Lower lobe of right lung (tissue), 2 donors: Measurements from ENCODE around the gene TUFM. TPM values are rescaled to one million over a fixed set of nuclear protein-coding genes. Genes with fewer than 3 reads are reported as not detected.
"Not testable (repeated sequence)": the region's sequence is repeated elsewhere in the genome, so short reads cannot be mapped to it uniquely, and the experiment has no call there.

Experiments
- ATAC-seq, 2 donors: fragments of 200-7000 bp; cut with Tn5 transposase; one replicate each; pipeline ENCODE4 v1.9.1; 2020 to 2022; ENCODE audit warnings: mild to moderate bottlenecking in 2 of 2, moderate library complexity in 2 of 2
- DNase-seq: peaks from one replicate; pipeline ENCODE4 v3.0.0-alpha.2; 2020
- H3K27ac ChIP-seq: fragments of 200-600 bp; one replicate; pipeline ENCODE4 v1.8.0; 2022
- H3K27me3 ChIP-seq: fragments of 200-600 bp; one replicate; pipeline ENCODE4 v1.8.0; 2022; ENCODE audit warnings: low read depth
- H3K36me3 ChIP-seq: fragments of 200-600 bp; one replicate; pipeline ENCODE4 v1.8.0; 2022; ENCODE audit warnings: mild to moderate bottlenecking
- H3K4me1 ChIP-seq: fragments of 200-600 bp; one replicate; pipeline ENCODE4 v1.8.0; 2022
- H3K4me3 ChIP-seq: fragments of 200-600 bp; one replicate; pipeline ENCODE4 v1.8.0; 2022; ENCODE audit warnings: mild to moderate bottlenecking
- H3K9me3 ChIP-seq: fragments of 200-600 bp; one replicate; pipeline ENCODE4 v1.8.0; 2022
- intact Hi-C: fragments of 100-400 bp; cut with DNase I; formaldehyde crosslinking; loops from one replicate; pipeline ENCODE4 v1.11.0; 2022
- total RNA-seq: library from RNA; stranded (reverse); fragmentation: NEBNext Ultra II Directional; extraction: Animal tissue kit (Norgen Biotek cat#: 25700); gene quantifications from one replicate; pipeline ENCODE4 v1.2.1, GENCODE V29; 2021
- TF ChIP-seq, protein P1 (sequence below): fragments of 200-600 bp; IDR thresholded peaks from one replicate; pipeline ENCODE4 v1.8.0; 2022; ENCODE audit warnings: antibody characterized with exemption, mild to moderate bottlenecking
- donor health status: DM: no; HTN: yes; CAD: no; lungs with severe emphysema.

The TUFM gene
- total RNA-seq, 1 donor from 2014 or later, result 112 TPM

DNA sequence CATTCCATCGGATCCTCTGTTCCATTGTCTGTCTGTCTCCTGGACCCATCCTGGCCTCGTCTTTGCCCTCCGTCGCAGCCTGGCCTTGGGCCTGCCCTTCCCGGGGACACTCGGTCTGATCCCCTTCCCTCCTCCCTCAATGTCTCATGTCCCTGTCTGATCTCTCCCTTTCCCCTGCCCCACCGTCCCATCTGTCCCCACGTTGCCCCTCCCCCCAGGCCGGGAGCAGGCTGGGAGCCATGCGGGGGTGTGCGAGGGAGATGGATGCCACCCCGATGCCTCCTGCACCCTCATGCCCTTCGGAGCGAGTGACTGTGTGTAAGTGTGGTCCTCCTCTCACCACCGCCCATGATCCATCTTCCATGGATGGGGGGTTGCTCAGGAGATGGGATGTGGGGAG lies 26.8 kb upstream of the TUFM start:
- peaks cover 61% of the 10 kb centered on the region for H3K36me3 ChIP-seq
- intact Hi-C loops, result no loop called here

DNA sequence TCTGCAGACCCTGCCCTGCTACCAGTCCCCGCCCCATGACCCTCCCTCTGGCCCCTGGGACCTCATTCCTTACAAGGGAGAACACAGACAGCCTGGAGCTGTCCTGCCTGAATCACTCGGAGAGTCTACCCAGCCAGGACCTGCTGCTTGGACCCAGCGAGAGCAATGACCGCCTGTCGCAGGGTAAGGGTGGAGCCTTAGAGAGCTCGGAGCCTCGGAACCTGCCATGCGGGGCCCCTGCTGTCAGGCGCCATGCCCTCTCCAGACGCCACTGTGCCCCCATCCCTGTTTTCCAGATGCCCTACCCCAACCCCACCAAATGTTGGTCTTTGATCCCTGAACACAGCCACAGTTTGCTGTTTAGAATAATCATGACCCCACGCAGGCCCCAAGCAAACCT lies 23.1 kb upstream of the TUFM start:
- ATAC-seq (no peak), DNase-seq (no peak)
- TF ChIP-seq, protein P1, sequence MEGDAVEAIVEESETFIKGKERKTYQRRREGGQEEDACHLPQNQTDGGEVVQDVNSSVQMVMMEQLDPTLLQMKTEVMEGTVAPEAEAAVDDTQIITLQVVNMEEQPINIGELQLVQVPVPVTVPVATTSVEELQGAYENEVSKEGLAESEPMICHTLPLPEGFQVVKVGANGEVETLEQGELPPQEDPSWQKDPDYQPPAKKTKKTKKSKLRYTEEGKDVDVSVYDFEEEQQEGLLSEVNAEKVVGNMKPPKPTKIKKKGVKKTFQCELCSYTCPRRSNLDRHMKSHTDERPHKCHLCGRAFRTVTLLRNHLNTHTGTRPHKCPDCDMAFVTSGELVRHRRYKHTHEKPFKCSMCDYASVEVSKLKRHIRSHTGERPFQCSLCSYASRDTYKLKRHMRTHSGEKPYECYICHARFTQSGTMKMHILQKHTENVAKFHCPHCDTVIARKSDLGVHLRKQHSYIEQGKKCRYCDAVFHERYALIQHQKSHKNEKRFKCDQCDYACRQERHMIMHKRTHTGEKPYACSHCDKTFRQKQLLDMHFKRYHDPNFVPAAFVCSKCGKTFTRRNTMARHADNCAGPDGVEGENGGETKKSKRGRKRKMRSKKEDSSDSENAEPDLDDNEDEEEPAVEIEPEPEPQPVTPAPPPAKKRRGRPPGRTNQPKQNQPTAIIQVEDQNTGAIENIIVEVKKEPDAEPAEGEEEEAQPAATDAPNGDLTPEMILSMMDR, result no peak
- no peak overlapping the region for H3K27ac ChIP-seq
- no peaks in the 10 kb centered on the region for H3K27me3 ChIP-seq
- H3K4me3 ChIP-seq, result no peak overlapping the region
- intact Hi-C loops, result no loop called here
- H3K36me3 ChIP-seq, result peaks cover 71% of the 10 kb centered on the region
- peaks cover 12% of the 10 kb centered on the region for H3K4me1 ChIP-seq
- H3K9me3 ChIP-seq, result no peaks in the 10 kb centered on the region

More for the DNA sequence above, 26.8 kb upstream of the TUFM start:
- DNase-seq (no peak), ATAC-seq (no peak)
- Histone ChIP-seq H3K4me1 (no peaks in the 10 kb centered on the region), H3K27me3 (no peaks in the 10 kb centered on the region), H3K27ac (no peak overlapping the region), H3K9me3 (no peaks in the 10 kb centered on the region), H3K4me3 (no peak overlapping the region)
- TF ChIP-seq, protein P1, result no peak

DNA sequence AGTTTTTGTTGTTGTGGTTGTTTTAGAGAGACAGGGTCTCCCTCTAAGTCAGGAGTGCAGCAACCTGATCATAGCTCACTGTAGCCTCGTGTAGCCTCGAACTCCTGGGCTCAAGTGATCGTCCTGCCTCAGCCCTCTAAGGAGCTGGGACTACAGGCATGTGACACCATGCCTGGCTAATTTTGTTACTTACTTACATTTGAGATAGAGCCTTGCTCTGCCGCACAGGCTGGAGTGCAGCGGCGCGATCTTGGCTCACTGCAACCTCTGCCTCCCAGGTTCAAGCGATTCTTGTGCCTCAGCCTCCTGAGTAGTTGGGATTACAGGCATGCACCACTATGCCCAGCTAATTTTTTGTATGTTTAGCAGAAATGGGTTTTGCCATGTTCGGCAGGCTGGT lies 21.5 kb upstream of the TUFM start:
- H3K27me3 ChIP-seq, H3K4me3 ChIP-seq, intact Hi-C loops, H3K9me3 ChIP-seq, H3K27ac ChIP-seq, ATAC-seq, DNase-seq: not testable (repeated sequence)
- H3K4me1 ChIP-seq, result peaks cover 16% of the 10 kb centered on the region
- peaks cover 57% of the 10 kb centered on the region for H3K36me3 ChIP-seq

DNA sequence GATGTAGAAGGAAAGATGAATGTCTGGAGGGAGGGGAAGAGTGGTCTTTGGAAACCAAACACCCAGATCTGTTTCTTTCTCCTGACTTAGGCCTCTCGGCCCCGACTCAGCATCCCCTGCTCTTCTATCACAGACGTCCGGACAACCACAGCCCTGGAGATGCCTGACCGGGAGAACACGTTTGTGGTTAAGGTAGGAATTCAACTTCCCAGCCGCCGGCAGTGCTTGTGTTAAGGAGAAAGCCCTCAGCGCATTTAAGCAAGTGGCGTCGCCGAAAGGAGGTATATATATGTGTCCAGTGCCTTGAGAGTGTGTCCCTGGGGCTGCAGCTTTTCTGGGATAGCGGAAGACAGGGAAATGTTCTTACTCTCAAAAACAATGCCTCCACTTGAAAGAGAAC lies 21.1 kb upstream of the TUFM start:
- no peaks in the 10 kb centered on the region for H3K27me3 ChIP-seq
- intact Hi-C loops, result no loop called here
- no peak overlapping the region for H3K27ac ChIP-seq
- H3K9me3 ChIP-seq, result no peaks in the 10 kb centered on the region
- peaks cover 55% of the 10 kb centered on the region for H3K36me3 ChIP-seq
- TF ChIP-seq, protein P1, result no peak
- no peak overlapping the region for H3K4me3 ChIP-seq
- peaks cover 20% of the 10 kb centered on the region for H3K4me1 ChIP-seq
- ATAC-seq (no peak), DNase-seq (no peak)

DNA sequence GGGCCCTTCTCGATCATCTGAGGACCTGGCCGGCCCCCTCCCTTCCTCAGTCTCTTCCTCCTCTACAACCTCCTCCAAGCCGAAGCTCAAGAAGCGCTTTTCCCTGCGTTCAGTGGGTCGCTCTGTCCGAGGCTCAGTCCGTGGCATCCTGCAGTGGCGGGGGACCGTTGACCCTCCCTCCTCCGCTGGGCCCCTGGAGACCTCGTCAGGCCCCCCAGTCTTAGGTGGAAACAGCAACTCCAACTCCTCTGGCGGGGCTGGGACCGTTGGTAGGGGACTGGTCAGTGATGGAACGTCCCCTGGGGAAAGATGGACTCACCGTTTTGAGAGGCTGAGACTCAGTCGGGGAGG lies 20.3 kb upstream of the TUFM start:
- TF ChIP-seq, protein P1, result no peak
- ATAC-seq (no peak), DNase-seq (no peak)
- H3K9me3 ChIP-seq, result no peaks in the 10 kb centered on the region
- no peaks in the 10 kb centered on the region for H3K27me3 ChIP-seq
- no peak overlapping the region for H3K4me3 ChIP-seq
- peaks cover 23% of the 10 kb centered on the region for H3K4me1 ChIP-seq
- peaks cover 48% of the 10 kb centered on the region for H3K36me3 ChIP-seq
- intact Hi-C loops, result no loop called here
- no peak overlapping the region for H3K27ac ChIP-seq

DNA sequence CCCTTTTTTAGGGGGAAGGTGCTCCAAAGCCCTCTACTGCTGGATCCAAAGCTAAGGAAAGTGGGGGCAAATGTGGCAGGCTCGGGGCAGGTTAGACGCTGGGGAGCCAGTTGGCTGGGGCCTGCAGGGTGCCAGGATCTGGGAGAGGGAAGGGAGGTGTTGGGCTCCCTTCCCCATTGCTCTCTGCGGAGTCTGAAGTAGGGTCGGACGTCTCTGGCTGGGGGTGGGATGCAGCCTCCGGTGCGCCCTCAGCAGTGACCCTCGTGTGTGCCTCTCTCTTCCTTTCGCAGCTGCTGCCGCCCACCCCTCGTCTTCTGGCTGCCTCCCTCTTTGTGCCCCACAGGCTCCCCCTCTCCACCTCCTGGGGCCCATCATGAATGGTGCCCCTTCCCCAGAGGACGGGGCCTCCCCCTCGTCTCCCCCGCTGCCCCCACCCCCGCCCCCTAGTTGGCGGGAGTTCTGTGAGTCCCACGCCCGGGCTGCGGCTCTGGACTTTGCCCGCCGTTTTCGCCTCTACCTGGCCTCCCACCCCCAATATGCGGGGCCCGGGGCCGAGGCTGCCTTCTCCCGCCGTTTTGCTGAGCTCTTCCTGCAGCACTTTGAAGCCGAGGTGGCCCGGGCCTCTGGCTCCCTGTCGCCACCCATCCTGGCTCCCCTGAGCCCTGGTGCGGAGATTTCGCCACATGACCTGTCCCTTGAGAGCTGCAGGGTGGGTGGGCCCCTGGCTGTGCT lies 19.7 kb upstream of the TUFM start:
- no peak overlapping the region for H3K27ac ChIP-seq
- TF ChIP-seq, protein P1, result no peak
- intact Hi-C loops, result no loop called here
- no peaks in the 10 kb centered on the region for H3K9me3 ChIP-seq
- DNase-seq, result no peak
- H3K4me1 ChIP-seq, result peaks cover 23% of the 10 kb centered on the region
- no peak overlapping the region for H3K4me3 ChIP-seq
- no peak for ATAC-seq
- H3K27me3 ChIP-seq, result no peaks in the 10 kb centered on the region
- peaks cover 42% of the 10 kb centered on the region for H3K36me3 ChIP-seq
